Measurements from ENCODE around the gene TRAF7. TPM values are rescaled to one million over a fixed set of nuclear protein-coding genes. Genes with fewer than 3 reads are reported as not detected.

The TRAF7 gene
- total and polyA plus RNA-seq, 2 of the 8 experiments (the other 6 are each of a cell fraction or from before 2014, with no cell fraction given): 96.8 to 148 TPM

DNA sequence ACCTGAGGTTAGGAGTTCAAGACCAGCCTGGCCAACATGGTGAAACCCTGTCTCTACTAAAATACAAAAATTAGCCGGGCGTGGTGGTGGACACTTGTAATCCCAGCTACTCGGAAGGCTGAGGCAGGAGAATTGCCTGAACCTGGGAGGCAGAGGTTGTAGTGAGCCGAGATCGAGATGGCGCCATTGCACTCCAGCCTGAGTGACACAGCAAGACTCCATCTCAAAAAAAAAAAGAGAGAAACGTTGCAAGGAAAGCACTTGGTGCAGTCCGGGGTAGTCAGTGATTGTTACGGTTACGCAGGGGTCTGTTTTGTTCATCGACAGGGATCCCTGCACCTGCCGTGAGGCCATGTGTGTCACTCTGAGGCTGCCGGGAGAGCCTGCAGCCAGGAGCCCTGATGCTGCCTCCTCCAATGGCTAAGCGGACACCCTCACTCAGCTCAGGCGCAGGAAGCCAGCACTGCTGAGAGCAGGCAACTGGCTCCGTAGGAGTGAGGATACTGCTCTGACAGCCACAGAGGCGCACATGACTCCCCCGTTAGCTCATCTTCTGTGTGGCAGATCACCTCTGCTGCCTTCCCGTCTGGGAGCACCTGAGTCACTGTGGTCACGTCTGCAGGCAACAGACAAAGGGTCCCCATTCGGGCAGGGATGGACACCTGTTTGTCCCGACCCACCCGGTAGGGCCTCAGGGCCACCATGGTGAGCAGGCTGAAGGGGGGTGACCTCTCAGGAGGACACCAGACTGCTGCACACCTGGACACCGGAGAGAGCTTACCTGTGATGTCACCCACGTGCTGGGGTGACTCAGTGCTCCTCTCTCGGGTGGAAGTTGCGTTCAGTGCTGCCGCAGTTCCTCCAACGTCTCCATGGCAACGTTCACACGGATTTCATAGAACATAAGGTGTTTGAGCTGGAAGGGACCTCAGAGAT lies 12.4 kb upstream of the TRAF7 start:
- Histone ChIP-seq H3K4ac (replicated peaks; ENCODE audit: insufficient read length, low read depth, low read length) (no peak overlapping the region), H3K4me1 (replicated peaks in 1 of 4; ENCODE audit: control insufficient read depth in 3 of 4, insufficient read depth in 4 of 4, low read length in 3 of 4) (no peaks in the 10 kb centered on the region; a peak in 2 of 7 replicates), H3K9ac (replicated peaks in 1 of 4; ENCODE audit: extremely low read depth in 1 of 4, low read depth in 3 of 4, low read length in 3 of 4) (no peak overlapping the region), H3K23ac (ENCODE audit: insufficient read length) (no peak overlapping the region), H3K79me2 (ENCODE audit: control insufficient read depth in 1 of 2, insufficient read depth in 2 of 2, low read length in 2 of 2) (no peaks in the 10 kb centered on the region), H4K91ac (replicated peaks; ENCODE audit: insufficient read length, low read length) (no peak overlapping the region), H3K4me3 (ENCODE audit: extremely low read depth in 1 of 4, insufficient read depth in 2 of 4, low read depth in 3 of 4, low read length in 4 of 4) (no peak overlapping the region), H3K4me2 (ENCODE audit: insufficient read depth in 1 of 2, low read depth in 2 of 2, low read length in 2 of 2) (no peak overlapping the region), H2BK15ac (ENCODE audit: low read length) (peak overlapping the region; percentile 54; the same call in 1 of the 2 replicates), H2AK5ac (ENCODE audit: low read depth, low read length) (no peak overlapping the region), H3K27me3 (replicated peaks in 1 of 4; ENCODE audit: control insufficient read depth in 3 of 4, extremely low read depth in 1 of 4, insufficient read depth in 3 of 4, low read length in 3 of 4) (peaks cover 0 to 11% (median 5%) of the 10 kb centered on the region in 4 experiments; a peak in 3 of 7 replicates), H3K14ac (ENCODE audit: insufficient read length) (no peak overlapping the region), H2BK120ac (replicated peaks; ENCODE audit: low read depth, low read length) (no peak overlapping the region), H3K79me1 (ENCODE audit: low read depth, low read length) (no peaks in the 10 kb centered on the region), H3K23me2 (ENCODE audit: low read depth, low read length) (peaks cover 4% of the 10 kb centered on the region; the same call in 1 of the 2 replicates), H4K8ac (ENCODE audit: extremely low read depth, insufficient read depth, low read length) (no peak overlapping the region; the same call in 1 of the 2 replicates), H3K18ac (ENCODE audit: extremely low read depth, low read length) (no peak overlapping the region), H4K20me1 (replicated peaks in 1 of 2; ENCODE audit: control insufficient read depth in 1 of 2, insufficient read depth in 2 of 2, low read length in 2 of 2) (peaks cover 0 to 3% of the 10 kb centered on the region in 2 experiments), H3K27ac (ENCODE audit: low read depth, low read length) (no peak overlapping the region), H3K56ac (replicated peaks; ENCODE audit: insufficient read length, low read depth, low read length) (no peak overlapping the region), H4K5ac (ENCODE audit: insufficient read length, low read depth, low read length) (no peak overlapping the region), H2BK12ac (ENCODE audit: low read depth, low read length) (peak overlapping the region; percentile 39; the same call in 1 of the 2 replicates), H2AFZ (ENCODE audit: low read length) (no peak overlapping the region), H2BK20ac (ENCODE audit: low read length) (no peak overlapping the region), H2BK5ac (ENCODE audit: low read depth, low read length) (no peak overlapping the region), H3K36me3 (ENCODE audit: control insufficient read depth in 2 of 4, insufficient read depth in 4 of 4, low read length in 3 of 4) (no peaks in the 10 kb centered on the region), H3K9me3 (ENCODE audit: insufficient read depth in 2 of 2, low read depth in 1 of 2, low read length in 1 of 2) (no peaks in the 10 kb centered on the region)
- DNase-seq (ENCODE audit: low read depth in 1 of 2, low spot score in 2 of 2) (peak in 1 of 2 experiments; percentile 49), FAIRE-seq (no peak)
- ChIA-PET POLR2A (ENCODE audit: partially characterized antibody) (interaction anchor here (0.7 to 12.1 kb wide), 5 partner anchors 8 to 179 kb away, joined by 3 to 220 read pairs (median 4); partner anchors contain the start of genes RAB26, RPS2 and TRAF7), CTCF (ENCODE audit: partially characterized antibody) (interaction anchor here (0.7 to 2.0 kb wide), 5 partner anchors 9 to 251 kb away, joined by 3 to 9 read pairs (median 3); no protein-coding TSS in a partner anchor)
- 89% methylated on average over 30 of the region's 31 CpGs; no CpG with 5 or more reads in 1 of the 2 experiments for WGBS, 2 experiments (ENCODE audit: extremely low coverage in 1 of 2, insufficient coverage in 1 of 2, insufficient read length in 1 of 2, insufficient replicate concordance in 2 of 2, low coverage in 1 of 2, low lambda C conversion rate in 2 of 2, missing lambda C conversion rate in 1 of 2)
- TF ChIP-seq EGR1 (IDR thresholded peaks at IDR 0.05; ENCODE audit: borderline replicate concordance, low read depth, low read length): no peak
- no peak for TF ChIP-seq RAD21 (IDR thresholded peaks at IDR 0.05 in 1 of 2, conservative IDR thresholded peaks at IDR 0.05 in 1 of 2; ENCODE audit: low read depth in 2 of 2, low read length in 2 of 2)
- TF ChIP-seq GTF2F1 (IDR thresholded peaks at IDR 0.05; ENCODE audit: borderline replicate concordance, low read depth, low read length): no peak
